SK-N-SH treated with all-trans-retinoic acid at 6 μM for 48 hours (cell line): ENCODE measurements around the gene TUBB1.

ENCODE experiments used
- ARNTL ChIP-seq: fragments of 450-650 bp; formaldehyde crosslinking; IDR thresholded peaks from 2 replicates; pipeline ENCODE4 v1.5.0; 2020; ENCODE audit warnings: low read depth, mild to moderate bottlenecking, moderate library complexity, borderline replicate concordance
- BACH2 ChIP-seq: fragments of 250-450 bp; sonication (Bioruptor Pico); IDR thresholded peaks from 2 replicates; pipeline ENCODE4 v1.9.0; 2021; ENCODE audit warnings: mild to moderate bottlenecking, borderline replicate concordance
- CSDC2 ChIP-seq: fragments of 250-450 bp; sonication (Bioruptor Pico); IDR thresholded peaks from 2 replicates; pipeline ENCODE4 v1.5.0; 2020; ENCODE audit warnings: mild to moderate bottlenecking, moderate library complexity
- GLIS3 ChIP-seq: fragments of 250-450 bp; sonication (Bioruptor Pico); IDR thresholded peaks from 2 replicates; pipeline ENCODE4 v1.5.0; 2020; ENCODE audit warnings: mild to moderate bottlenecking, moderate library complexity
- OSR1 ChIP-seq: fragments of 250-450 bp; sonication (Bioruptor Pico); IDR thresholded peaks from 2 replicates; pipeline ENCODE4 v1.8.0; 2022; ENCODE audit warnings: moderate library complexity, mild to moderate bottlenecking, inconsistent platforms
- PPARA ChIP-seq: fragments of 250-450 bp; sonication (Bioruptor Pico); IDR thresholded peaks from 2 replicates; pipeline ENCODE4 v1.5.0; 2020; ENCODE audit warnings: mild to moderate bottlenecking, borderline replicate concordance
- RARB ChIP-seq: fragments of 250-450 bp; sonication (Bioruptor Pico); IDR thresholded peaks from 2 replicates; pipeline ENCODE4 v1.8.0; 2021; ENCODE audit warnings: mild to moderate bottlenecking, moderate library complexity
- TOX ChIP-seq: fragments of 250-450 bp; sonication (Bioruptor Pico); IDR thresholded peaks from 2 replicates; pipeline ENCODE4 v1.8.0; 2021; ENCODE audit warnings: mild to moderate bottlenecking, moderate library complexity, borderline replicate concordance
- ZC3H10 ChIP-seq: fragments of 250-450 bp; sonication (Bioruptor Pico); IDR thresholded peaks from 2 replicates; pipeline ENCODE4 v1.5.1; 2021; ENCODE audit warnings: mild to moderate bottlenecking, moderate library complexity
- ZFP3 ChIP-seq: fragments of 250-450 bp; sonication (Bioruptor Pico); IDR thresholded peaks from 2 replicates; pipeline ENCODE4 v1.5.0; 2020; ENCODE audit warnings: mild to moderate bottlenecking, moderate library complexity
- ZNF70 ChIP-seq: fragments of 450-650 bp; formaldehyde crosslinking; IDR thresholded peaks from 2 replicates; pipeline ENCODE4 v1.5.0; 2020; ENCODE audit warnings: mild to moderate bottlenecking, moderate library complexity
- TF ChIP-seq, protein P1 (sequence below): fragments of 250-450 bp; sonication (Bioruptor Pico); IDR thresholded peaks from 2 replicates; pipeline ENCODE4 v1.8.0; 2020; ENCODE audit warnings: mild to moderate bottlenecking, moderate library complexity, borderline replicate concordance
- TF ChIP-seq, protein P2 (sequence below): fragments of 250-450 bp; sonication (Bioruptor Pico); IDR thresholded peaks from 2 replicates; pipeline ENCODE4 v1.5.1; 2021; ENCODE audit warnings: mild to moderate bottlenecking, moderate library complexity
- TF ChIP-seq, protein P3 (sequence below): fragments of 250-450 bp; sonication (Bioruptor Pico); IDR thresholded peaks from 2 replicates; pipeline ENCODE4 v1.5.1; 2020; ENCODE audit warnings: low read depth, mild to moderate bottlenecking, moderate library complexity

DNA sequence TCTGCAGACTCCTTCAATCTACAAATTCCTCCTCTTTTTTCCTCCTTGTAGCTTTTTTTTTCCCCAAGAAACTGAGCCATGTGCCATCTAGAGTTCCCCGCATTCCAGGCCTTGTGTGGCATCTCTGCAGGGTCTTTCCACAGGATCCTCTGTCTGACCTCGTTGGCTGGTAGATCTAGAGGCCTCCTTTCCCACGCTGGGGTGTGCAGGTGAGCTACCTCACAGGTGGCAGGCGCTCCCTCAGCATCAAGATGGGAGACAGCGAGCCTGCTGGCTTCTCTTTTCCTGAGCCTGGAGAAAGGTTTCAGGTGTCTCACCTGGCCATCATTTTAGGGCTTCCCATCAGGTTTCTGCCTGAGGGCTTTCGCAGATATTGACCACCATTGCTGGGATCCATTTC is 47.8 kb upstream of the TUBB1 start:
- no peak for TF ChIP-seq PPARA (CRISPR knock-in tag)
- no peak for TF ChIP-seq GLIS3 (CRISPR knock-in tag)
- TF ChIP-seq RARB (CRISPR knock-in tag): no peak
- TF ChIP-seq, protein P1, sequence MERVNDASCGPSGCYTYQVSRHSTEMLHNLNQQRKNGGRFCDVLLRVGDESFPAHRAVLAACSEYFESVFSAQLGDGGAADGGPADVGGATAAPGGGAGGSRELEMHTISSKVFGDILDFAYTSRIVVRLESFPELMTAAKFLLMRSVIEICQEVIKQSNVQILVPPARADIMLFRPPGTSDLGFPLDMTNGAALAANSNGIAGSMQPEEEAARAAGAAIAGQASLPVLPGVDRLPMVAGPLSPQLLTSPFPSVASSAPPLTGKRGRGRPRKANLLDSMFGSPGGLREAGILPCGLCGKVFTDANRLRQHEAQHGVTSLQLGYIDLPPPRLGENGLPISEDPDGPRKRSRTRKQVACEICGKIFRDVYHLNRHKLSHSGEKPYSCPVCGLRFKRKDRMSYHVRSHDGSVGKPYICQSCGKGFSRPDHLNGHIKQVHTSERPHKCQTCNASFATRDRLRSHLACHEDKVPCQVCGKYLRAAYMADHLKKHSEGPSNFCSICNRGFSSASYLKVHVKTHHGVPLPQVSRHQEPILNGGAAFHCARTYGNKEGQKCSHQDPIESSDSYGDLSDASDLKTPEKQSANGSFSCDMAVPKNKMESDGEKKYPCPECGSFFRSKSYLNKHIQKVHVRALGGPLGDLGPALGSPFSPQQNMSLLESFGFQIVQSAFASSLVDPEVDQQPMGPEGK: no peak
- no peak for TF ChIP-seq TOX (CRISPR knock-in tag)
- TF ChIP-seq OSR1: no peak
- TF ChIP-seq, protein P2, sequence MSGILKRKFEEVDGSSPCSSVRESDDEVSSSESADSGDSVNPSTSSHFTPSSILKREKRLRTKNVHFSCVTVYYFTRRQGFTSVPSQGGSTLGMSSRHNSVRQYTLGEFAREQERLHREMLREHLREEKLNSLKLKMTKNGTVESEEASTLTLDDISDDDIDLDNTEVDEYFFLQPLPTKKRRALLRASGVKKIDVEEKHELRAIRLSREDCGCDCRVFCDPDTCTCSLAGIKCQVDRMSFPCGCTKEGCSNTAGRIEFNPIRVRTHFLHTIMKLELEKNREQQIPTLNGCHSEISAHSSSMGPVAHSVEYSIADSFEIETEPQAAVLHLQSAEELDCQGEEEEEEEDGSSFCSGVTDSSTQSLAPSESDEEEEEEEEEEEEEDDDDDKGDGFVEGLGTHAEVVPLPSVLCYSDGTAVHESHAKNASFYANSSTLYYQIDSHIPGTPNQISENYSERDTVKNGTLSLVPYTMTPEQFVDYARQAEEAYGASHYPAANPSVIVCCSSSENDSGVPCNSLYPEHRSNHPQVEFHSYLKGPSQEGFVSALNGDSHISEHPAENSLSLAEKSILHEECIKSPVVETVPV (CRISPR knock-in tag): no peak
- TF ChIP-seq ZC3H10 (CRISPR knock-in tag): no peak
- TF ChIP-seq BACH2 (CRISPR knock-in tag): no peak
- TF ChIP-seq CSDC2: no peak
- no peak for TF ChIP-seq ZNF70 (CRISPR knock-in tag)
- TF ChIP-seq ARNTL: no peak
- TF ChIP-seq ZFP3 (CRISPR knock-in tag): no peak
- TF ChIP-seq, protein P3, sequence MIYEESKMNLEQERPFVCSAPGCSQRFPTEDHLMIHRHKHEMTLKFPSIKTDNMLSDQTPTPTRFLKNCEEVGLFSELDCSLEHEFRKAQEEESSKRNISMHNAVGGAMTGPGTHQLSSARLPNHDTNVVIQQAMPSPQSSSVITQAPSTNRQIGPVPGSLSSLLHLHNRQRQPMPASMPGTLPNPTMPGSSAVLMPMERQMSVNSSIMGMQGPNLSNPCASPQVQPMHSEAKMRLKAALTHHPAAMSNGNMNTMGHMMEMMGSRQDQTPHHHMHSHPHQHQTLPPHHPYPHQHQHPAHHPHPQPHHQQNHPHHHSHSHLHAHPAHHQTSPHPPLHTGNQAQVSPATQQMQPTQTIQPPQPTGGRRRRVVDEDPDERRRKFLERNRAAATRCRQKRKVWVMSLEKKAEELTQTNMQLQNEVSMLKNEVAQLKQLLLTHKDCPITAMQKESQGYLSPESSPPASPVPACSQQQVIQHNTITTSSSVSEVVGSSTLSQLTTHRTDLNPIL (CRISPR knock-in tag): no peak
